ENCODE measurements around the gene CPEB4. TPM values are rescaled to one million over a fixed set of nuclear protein-coding genes. Genes with fewer than 3 reads are reported as not detected.

The CPEB4 gene
- total RNA-seq, 1 experiment from 2014 or later, result 27.7 TPM

- Histone ChIP-seq H3K4me3 (ENCODE audit: low read depth in 2 of 2, low read length in 2 of 2) (no peak overlapping the region), H3K4me1 (ENCODE audit: control insufficient read depth, insufficient read depth, low read length) (no peaks in the 10 kb centered on the region), H3K27ac (ENCODE audit: low read length) (no peak overlapping the region), H3K9me3 (ENCODE audit: control insufficient read depth, insufficient read depth, low read depth, low read length) (peaks cover 5% of the 10 kb centered on the region; the same call in 1 of the 2 replicates), H3K36me3 (ENCODE audit: control insufficient read depth, insufficient read depth, low read length) (no peaks in the 10 kb centered on the region), H3K27me3 (ENCODE audit: control insufficient read depth, insufficient read depth, low read length) (no peaks in the 10 kb centered on the region)
- TF ChIP-seq TCF7L2 (IDR thresholded peaks at IDR 0.05; ENCODE audit: low read depth, low read length), result no peak
- no peak for TF ChIP-seq POLR2AphosphoS5 (IDR thresholded peaks at IDR 0.05; ENCODE audit: low read depth, low read length)
- TF ChIP-seq SIN3A (IDR thresholded peaks at IDR 0.05; ENCODE audit: borderline replicate concordance, insufficient read depth, low read depth, low read length), result no peak
- no peak for TF ChIP-seq CTCF (IDR thresholded peaks at IDR 0.05)
- TF ChIP-seq REST (IDR thresholded peaks at IDR 0.05; ENCODE audit: insufficient read depth in 1 of 2, low read depth in 2 of 2, low read length in 1 of 2), result no peak
- intact Hi-C loops (cut with micrococcal nuclease; ENCODE audit: unreplicated experiment) (no loop called here), in situ Hi-C loops (cut with HindIII; ENCODE audit: low pct_unique_long_range_greater_than_20kb, low sequenced_read_pairs) (no loop called here)
- DNase-seq (ENCODE audit: low read depth, low spot score) (no peak), ATAC-seq (no peak)
- ChIA-PET CTCF (no interaction called here), POLR2A (no interaction called here)
- no TSS peak for BruUV-seq (replicated peaks)
Observed at GRCh38 chr5:173846929-173847501, 41.1 kb upstream of the CPEB4 start.

GRCh38 chr5:173848986-173849596 is 39.1 kb upstream of the CPEB4 start:
- ATAC-seq (no peak), DNase-seq (ENCODE audit: low read depth, low spot score) (no peak)
- Histone ChIP-seq H3K4me3 (ENCODE audit: low read depth in 2 of 2, low read length in 2 of 2) (no peak overlapping the region), H3K36me3 (ENCODE audit: control insufficient read depth, insufficient read depth, low read length) (no peaks in the 10 kb centered on the region), H3K27ac (ENCODE audit: low read length) (no peak overlapping the region), H3K4me1 (ENCODE audit: control insufficient read depth, insufficient read depth, low read length) (no peaks in the 10 kb centered on the region), H3K9me3 (ENCODE audit: control insufficient read depth, insufficient read depth, low read depth, low read length) (peaks cover 5% of the 10 kb centered on the region; the same call in 1 of the 2 replicates), H3K27me3 (ENCODE audit: control insufficient read depth, insufficient read depth, low read length) (no peaks in the 10 kb centered on the region)
- ChIA-PET POLR2A (no interaction called here), CTCF (no interaction called here)
- in situ Hi-C loops (cut with HindIII; ENCODE audit: low pct_unique_long_range_greater_than_20kb, low sequenced_read_pairs), result no loop called here
- intact Hi-C loops (cut with micrococcal nuclease; ENCODE audit: unreplicated experiment), result no loop called here
- BruUV-seq (replicated peaks), result no TSS peak
- TF ChIP-seq TCF7L2 (IDR thresholded peaks at IDR 0.05; ENCODE audit: low read depth, low read length) (no peak), SIN3A (IDR thresholded peaks at IDR 0.05; ENCODE audit: borderline replicate concordance, insufficient read depth, low read depth, low read length) (no peak), POLR2AphosphoS5 (IDR thresholded peaks at IDR 0.05; ENCODE audit: low read depth, low read length) (no peak), CTCF (IDR thresholded peaks at IDR 0.05) (no peak)

All from Panc1 (cell line).